Cardiac septum (tissue), 1 donor: ENCODE measurements around the gene COL6A5. TPM values are rescaled to one million over a fixed set of nuclear protein-coding genes. Genes with fewer than 3 reads are reported as not detected.
"Not testable (repeated sequence)": the region's sequence is repeated elsewhere in the genome, so short reads cannot be mapped to it uniquely, and the experiment has no call there.

Source experiments
- DNase-seq: peaks from one replicate; pipeline ENCODE4 v3.0.0-alpha.2; 2020; ENCODE audit warnings: low spot score
- intact Hi-C: fragments of 100-400 bp; cut with DNase I; formaldehyde crosslinking; loops from one replicate; pipeline ENCODE4 v1.14.0; 2022
- total RNA-seq: library from RNA; stranded (reverse); fragmentation: NEBNext Ultra II Directional; extraction: Animal tissue kit (Norgen Biotek cat#: 25700); gene quantifications from one replicate; pipeline ENCODE4 v1.2.1, GENCODE V29; 2021
- donor health status: DM: no; HTN: no; CAD: no.

The COL6A5 gene
- total RNA-seq, 1 donor from 2014 or later: not detected

- intact Hi-C loops: no loop called here
- no peak for DNase-seq
Observed at GRCh38 chr3:130428871-130429712, 83.6 kb downstream of the COL6A5 start.

GRCh38 chr3:130429713-130430023, 84.2 kb downstream of the COL6A5 start:
- DNase-seq: no peak
- intact Hi-C loops: no loop called here

- DNase-seq: no peak
- intact Hi-C loops: no loop called here
Observed at GRCh38 chr3:130430266-130430665, 84.8 kb downstream of the COL6A5 start.

- intact Hi-C loops, DNase-seq: not testable (repeated sequence)
Observed at GRCh38 chr3:130432086-130432485, 86.6 kb downstream of the COL6A5 start.

GRCh38 chr3:130433306-130433705, 87.8 kb downstream of the COL6A5 start:
- intact Hi-C loops: no loop called here
- DNase-seq: no peak

- intact Hi-C loops: no loop called here
- no peak for DNase-seq
Observed at GRCh38 chr3:130442284-130442683, 96.8 kb downstream of the COL6A5 start.

- intact Hi-C loops, DNase-seq: not testable (repeated sequence)
Observed at GRCh38 chr3:130446840-130447239, 101.4 kb downstream of the COL6A5 start.

GRCh38 chr3:130448155-130448554, 102.7 kb downstream of the COL6A5 start:
- intact Hi-C loops, DNase-seq: not testable (repeated sequence)

GRCh38 chr3:130456540-130456939, 111.1 kb downstream of the COL6A5 start:
- intact Hi-C loops: no loop called here
- no peak for DNase-seq

- DNase-seq: no peak
- intact Hi-C loops: no loop called here
Observed at GRCh38 chr3:130457671-130458070, 112.2 kb downstream of the COL6A5 start.

GRCh38 chr3:130459944-130460343, 114.5 kb downstream of the COL6A5 start:
- DNase-seq: no peak
- intact Hi-C loops: no loop called here

GRCh38 chr3:130462089-130462488, 116.6 kb downstream of the COL6A5 start:
- DNase-seq: no peak
- intact Hi-C loops: no loop called here

GRCh38 chr3:130463221-130463620, 117.7 kb downstream of the COL6A5 start:
- intact Hi-C loops: no loop called here
- DNase-seq: no peak

GRCh38 chr3:130465521-130465920, 120.0 kb downstream of the COL6A5 start:
- intact Hi-C loops: no loop called here
- no peak for DNase-seq

- intact Hi-C loops: no loop called here
Observed at GRCh38 chr3:130468311-130468710, 122.8 kb downstream of the COL6A5 start.

GRCh38 chr3:130470126-130470525, 124.7 kb downstream of the COL6A5 start:
- DNase-seq: no peak

More at GRCh38 chr3:130468311-130468710, 122.8 kb downstream of the COL6A5 start:
- DNase-seq: no peak

GRCh38 chr3:130473416-130473815, 127.9 kb downstream of the COL6A5 start:
- DNase-seq: no peak

More at GRCh38 chr3:130470126-130470525, 124.7 kb downstream of the COL6A5 start:
- intact Hi-C loops: no loop called here

GRCh38 chr3:130480736-130481135, 135.3 kb downstream of the COL6A5 start:
- intact Hi-C loops: no loop called here
- no peak for DNase-seq

More at GRCh38 chr3:130473416-130473815, 127.9 kb downstream of the COL6A5 start:
- intact Hi-C loops: no loop called here

GRCh38 chr3:130488288-130488687, 142.8 kb downstream of the COL6A5 start:
- no peak for DNase-seq
- intact Hi-C loops: no loop called here

- no peak for DNase-seq
- intact Hi-C loops: no loop called here
Observed at GRCh38 chr3:130488769-130489450, 143.4 kb downstream of the COL6A5 start.

- no peak for DNase-seq
- intact Hi-C loops: no loop called here
Observed at GRCh38 chr3:130490241-130490640, 144.8 kb downstream of the COL6A5 start.
